ENCODE data around the gene RTTN. TPM values are rescaled to one million over a fixed set of nuclear protein-coding genes. Genes with fewer than 3 reads are reported as not detected.
A peak's percentile ranks its signal among the peaks of the same experiment; 100 is the strongest.

The RTTN gene
- total and polyA plus RNA-seq, 2 of the 4 experiments (the other 2 are of a cell fraction): 5.8 to 19.9 TPM

DNA sequence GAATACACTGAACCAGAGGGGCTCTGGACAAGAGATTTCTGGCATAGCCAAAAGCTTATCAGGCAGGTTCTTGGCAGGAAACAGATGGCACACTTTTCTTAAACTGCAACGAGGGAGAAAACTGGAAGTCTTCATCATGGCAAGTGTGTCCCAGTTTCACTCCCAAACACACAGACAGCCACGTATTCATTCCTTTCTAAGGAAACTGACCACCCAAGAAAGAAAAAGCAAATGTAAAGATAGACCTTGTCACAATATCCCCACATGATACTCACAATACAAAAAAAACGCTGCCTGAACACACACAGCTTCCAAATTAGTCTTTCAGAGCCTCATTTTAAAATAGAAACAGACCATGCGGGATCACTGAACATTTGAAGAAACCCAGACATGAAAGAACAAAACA is 40.6 kb upstream of the RTTN start:
- H2AK9ac ChIP-seq (replicated peaks; ENCODE audit: low read depth, low read length, poor library complexity): no peak overlapping the region
- H3K27me3 ChIP-seq (ENCODE audit: control insufficient read depth, insufficient read depth, low read length): no peaks in the 10 kb centered on the region
- no peak overlapping the region for H2AFZ ChIP-seq (replicated peaks; ENCODE audit: low read length, poor library complexity)
- ChIA-PET CTCF (no interaction called here), POLR2A (ENCODE audit: unreplicated experiment) (no interaction called here)
- dilution Hi-C loops (cut with HindIII; ENCODE audit: low sequenced_read_pairs, unreplicated experiment): no loop called here
- H4K20me1 ChIP-seq (ENCODE audit: insufficient read depth, low read length): no peaks in the 10 kb centered on the region
- H3K18ac ChIP-seq (ENCODE audit: low read depth, low read length): no peak overlapping the region
- no peak for TF ChIP-seq MAZ (IDR thresholded peaks at IDR 0.05; ENCODE audit: borderline replicate concordance, low read depth, low read length)
- no peak for TF ChIP-seq NFE2L2 (IDR thresholded peaks at IDR 0.05; ENCODE audit: low read depth, low read length)
- TF ChIP-seq, protein P1, sequence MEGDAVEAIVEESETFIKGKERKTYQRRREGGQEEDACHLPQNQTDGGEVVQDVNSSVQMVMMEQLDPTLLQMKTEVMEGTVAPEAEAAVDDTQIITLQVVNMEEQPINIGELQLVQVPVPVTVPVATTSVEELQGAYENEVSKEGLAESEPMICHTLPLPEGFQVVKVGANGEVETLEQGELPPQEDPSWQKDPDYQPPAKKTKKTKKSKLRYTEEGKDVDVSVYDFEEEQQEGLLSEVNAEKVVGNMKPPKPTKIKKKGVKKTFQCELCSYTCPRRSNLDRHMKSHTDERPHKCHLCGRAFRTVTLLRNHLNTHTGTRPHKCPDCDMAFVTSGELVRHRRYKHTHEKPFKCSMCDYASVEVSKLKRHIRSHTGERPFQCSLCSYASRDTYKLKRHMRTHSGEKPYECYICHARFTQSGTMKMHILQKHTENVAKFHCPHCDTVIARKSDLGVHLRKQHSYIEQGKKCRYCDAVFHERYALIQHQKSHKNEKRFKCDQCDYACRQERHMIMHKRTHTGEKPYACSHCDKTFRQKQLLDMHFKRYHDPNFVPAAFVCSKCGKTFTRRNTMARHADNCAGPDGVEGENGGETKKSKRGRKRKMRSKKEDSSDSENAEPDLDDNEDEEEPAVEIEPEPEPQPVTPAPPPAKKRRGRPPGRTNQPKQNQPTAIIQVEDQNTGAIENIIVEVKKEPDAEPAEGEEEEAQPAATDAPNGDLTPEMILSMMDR (conservative IDR thresholded peaks at IDR 0.05; ENCODE audit: low read depth, low read length): no peak
- no peak for TF ChIP-seq POLR2A (IDR thresholded peaks at IDR 0.05; ENCODE audit: low read depth, low read length)
- TF ChIP-seq BHLHE40 (IDR thresholded peaks at IDR 0.05; ENCODE audit: low read depth, low read length): no peak
- no peak for TF ChIP-seq CHD1 (IDR thresholded peaks at IDR 0.05; ENCODE audit: low read depth, low read length)
- no peak for TF ChIP-seq RCOR1 (IDR thresholded peaks at IDR 0.05; ENCODE audit: insufficient replicate concordance, low read length)
- TF ChIP-seq MAFK (IDR thresholded peaks at IDR 0.05; ENCODE audit: low read depth, low read length): no peak
- TF ChIP-seq SMC3 (IDR thresholded peaks at IDR 0.05; ENCODE audit: low read depth, low read length): no peak
- no peak for TF ChIP-seq CEBPB (IDR thresholded peaks at IDR 0.05; ENCODE audit: low read depth, low read length)
- TF ChIP-seq RFX5 (IDR thresholded peaks at IDR 0.05; ENCODE audit: low read depth, low read length): no peak
- TF ChIP-seq MXI1 (IDR thresholded peaks at IDR 0.05; ENCODE audit: borderline replicate concordance, low read depth, low read length): no peak
- TF ChIP-seq, protein P2, sequence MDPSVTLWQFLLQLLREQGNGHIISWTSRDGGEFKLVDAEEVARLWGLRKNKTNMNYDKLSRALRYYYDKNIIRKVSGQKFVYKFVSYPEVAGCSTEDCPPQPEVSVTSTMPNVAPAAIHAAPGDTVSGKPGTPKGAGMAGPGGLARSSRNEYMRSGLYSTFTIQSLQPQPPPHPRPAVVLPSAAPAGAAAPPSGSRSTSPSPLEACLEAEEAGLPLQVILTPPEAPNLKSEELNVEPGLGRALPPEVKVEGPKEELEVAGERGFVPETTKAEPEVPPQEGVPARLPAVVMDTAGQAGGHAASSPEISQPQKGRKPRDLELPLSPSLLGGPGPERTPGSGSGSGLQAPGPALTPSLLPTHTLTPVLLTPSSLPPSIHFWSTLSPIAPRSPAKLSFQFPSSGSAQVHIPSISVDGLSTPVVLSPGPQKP (IDR thresholded peaks at IDR 0.05; ENCODE audit: borderline replicate concordance, low read depth, low read length): no peak
- no peak for TF ChIP-seq FOS (IDR thresholded peaks at IDR 0.05; ENCODE audit: low read depth, low read length)
- DNase-seq (no peak), ATAC-seq (ENCODE audit: low read depth) (no peak)
- peak overlapping the region; percentile 75; the same call in 1 of the 2 replicates for H3K4me2 ChIP-seq (ENCODE audit: low read depth, low read length)
- no peaks in the 10 kb centered on the region for H3K9me1 ChIP-seq (ENCODE audit: insufficient read depth, low read length)
- H3K56ac ChIP-seq (ENCODE audit: extremely low read depth, insufficient read depth, low read length): no peak overlapping the region
- no peaks in the 10 kb centered on the region for H3K36me3 ChIP-seq (ENCODE audit: control insufficient read depth, insufficient read depth, low read length)
- H3K23ac ChIP-seq (ENCODE audit: low read depth, low read length): no peak overlapping the region
- H3K27ac ChIP-seq (ENCODE audit: insufficient read depth, low read length): no peak overlapping the region
- H3K9me3 ChIP-seq (ENCODE audit: control insufficient read depth, insufficient read depth, low read length): no peaks in the 10 kb centered on the region
- BruUV-seq (replicated peaks): no TSS peak
- no peak overlapping the region for H2BK5ac ChIP-seq (ENCODE audit: low read depth, low read length, poor library complexity, severe bottlenecking)
- no peak overlapping the region for H3K14ac ChIP-seq (replicated peaks; ENCODE audit: low read depth, low read length)
- H3K4me3 ChIP-seq (ENCODE audit: insufficient read depth, low read depth, low read length): no peak overlapping the region
- no peak overlapping the region for H2AK5ac ChIP-seq (ENCODE audit: low read depth, low read length)
- no peak overlapping the region for H4K5ac ChIP-seq (ENCODE audit: low read depth, low read length)
- no peak overlapping the region for H4K91ac ChIP-seq (ENCODE audit: insufficient read depth, low read depth, low read length)
- H2BK20ac ChIP-seq (ENCODE audit: low read depth, low read length): no peak overlapping the region
- intact Hi-C loops (cut with micrococcal nuclease): no loop called here
- H3K9ac ChIP-seq (ENCODE audit: low read depth, low read length): no peak overlapping the region
- WGBS, 2 experiments (ENCODE audit: extremely low coverage in 2 of 2, insufficient read length in 1 of 2): 50% methylated on average over 1 of the region's 4 CpGs; no CpG with 5 or more reads in 1 of the 2 experiments
- no peaks in the 10 kb centered on the region for H3K4me1 ChIP-seq (ENCODE audit: control insufficient read depth, insufficient read depth, low read length)
- H2BK15ac ChIP-seq (ENCODE audit: low read depth, low read length): no peak overlapping the region
- no peak overlapping the region for H2BK120ac ChIP-seq (ENCODE audit: low read depth, low read length)
- H4K8ac ChIP-seq (ENCODE audit: low read depth in 2 of 2, low read length in 2 of 2): 0 out of 4 replicates have a peak overlapping the region, but pooled peaks of 1 of the 2 experiments have one; percentile 48
- H3K79me1 ChIP-seq (ENCODE audit: low read depth in 1 of 2, low read length in 2 of 2): no peaks in the 10 kb centered on the region
- in situ Hi-C loops (cut with MboI; ENCODE audit: low sequenced_read_pairs): no loop called here
- no peak overlapping the region for H3K4ac ChIP-seq (ENCODE audit: low read depth, low read length)
